Omental fat pad (tissue), 4 donors: ENCODE measurements around the gene TUBGCP6. TPM values are rescaled to one million over a fixed set of nuclear protein-coding genes. Genes with fewer than 3 reads are reported as not detected.
A peak's percentile ranks its signal among the peaks of the same experiment; 100 is the strongest.

ENCODE experiments used
- ATAC-seq: fragments of 150-250 bp; one replicate; pipeline ENCODE4 v1.9.1; 2016; ENCODE audit warnings: mild to moderate bottlenecking, moderate library complexity; ENCODE audit not compliant: low FRiP score
- DNase-seq: peaks from one replicate; pipeline ENCODE4 v3.0.0-alpha.2; 2019; ENCODE audit warnings: low spot score
- total RNA-seq, 4 donors: library from RNA; depleted of rRNA; stranded (reverse); fragments of >200 nt; gene quantifications; one replicate each; pipeline ENCODE4 v1.1.0, GENCODE V29; 2016
- TF ChIP-seq, protein P1 (sequence below), 3 donors: fragments of 450-650 bp; IDR thresholded peaks; one replicate each; pipeline ENCODE4 v1.5.1; 2016 to 2017; ENCODE audit warnings: antibody characterized with exemption in 3 of 3, mild to moderate bottlenecking in 3 of 3, moderate library complexity in 2 of 3

Gene TUBGCP6
- total RNA-seq, 4 donors from 2014 or later, result 32.7 to 52.2 (median 33.5) TPM

DNA sequence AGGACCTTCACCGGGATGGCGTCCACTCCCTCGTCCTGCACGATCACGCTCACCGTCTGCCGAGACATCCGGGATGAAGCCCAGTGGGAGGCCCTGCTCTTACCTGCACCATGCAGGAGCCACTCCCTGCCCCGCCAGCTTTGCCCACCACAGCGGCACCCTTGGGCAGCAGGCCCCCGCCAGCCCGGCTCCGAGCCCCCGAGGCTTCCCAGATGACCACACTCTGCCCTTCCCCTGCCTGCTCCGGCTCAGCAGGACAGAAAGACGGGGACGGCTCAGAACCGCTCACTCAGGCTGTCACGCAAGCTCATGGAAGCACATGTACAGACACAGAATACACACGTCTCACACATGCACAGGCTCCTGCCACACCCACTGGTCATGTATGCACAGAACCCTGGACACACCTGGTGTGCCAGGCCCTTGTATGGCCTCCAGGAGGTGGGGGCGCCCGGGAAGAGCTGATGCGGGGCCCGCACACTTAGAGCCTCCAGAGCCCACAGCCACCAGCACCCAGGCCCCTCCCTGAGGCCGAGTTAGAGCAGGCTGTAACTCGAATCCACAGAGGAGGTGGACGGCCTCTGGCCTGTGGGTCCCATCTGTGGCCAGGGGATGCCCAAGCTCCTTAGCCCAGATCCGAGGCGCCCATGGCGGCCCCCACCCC is 34.3 kb upstream of the TUBGCP6 start:
- ATAC-seq (no peak), DNase-seq (no peak)
- TF ChIP-seq, protein P1, sequence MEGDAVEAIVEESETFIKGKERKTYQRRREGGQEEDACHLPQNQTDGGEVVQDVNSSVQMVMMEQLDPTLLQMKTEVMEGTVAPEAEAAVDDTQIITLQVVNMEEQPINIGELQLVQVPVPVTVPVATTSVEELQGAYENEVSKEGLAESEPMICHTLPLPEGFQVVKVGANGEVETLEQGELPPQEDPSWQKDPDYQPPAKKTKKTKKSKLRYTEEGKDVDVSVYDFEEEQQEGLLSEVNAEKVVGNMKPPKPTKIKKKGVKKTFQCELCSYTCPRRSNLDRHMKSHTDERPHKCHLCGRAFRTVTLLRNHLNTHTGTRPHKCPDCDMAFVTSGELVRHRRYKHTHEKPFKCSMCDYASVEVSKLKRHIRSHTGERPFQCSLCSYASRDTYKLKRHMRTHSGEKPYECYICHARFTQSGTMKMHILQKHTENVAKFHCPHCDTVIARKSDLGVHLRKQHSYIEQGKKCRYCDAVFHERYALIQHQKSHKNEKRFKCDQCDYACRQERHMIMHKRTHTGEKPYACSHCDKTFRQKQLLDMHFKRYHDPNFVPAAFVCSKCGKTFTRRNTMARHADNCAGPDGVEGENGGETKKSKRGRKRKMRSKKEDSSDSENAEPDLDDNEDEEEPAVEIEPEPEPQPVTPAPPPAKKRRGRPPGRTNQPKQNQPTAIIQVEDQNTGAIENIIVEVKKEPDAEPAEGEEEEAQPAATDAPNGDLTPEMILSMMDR (IDR thresholded peaks at IDR 0.05), result no peak

DNA sequence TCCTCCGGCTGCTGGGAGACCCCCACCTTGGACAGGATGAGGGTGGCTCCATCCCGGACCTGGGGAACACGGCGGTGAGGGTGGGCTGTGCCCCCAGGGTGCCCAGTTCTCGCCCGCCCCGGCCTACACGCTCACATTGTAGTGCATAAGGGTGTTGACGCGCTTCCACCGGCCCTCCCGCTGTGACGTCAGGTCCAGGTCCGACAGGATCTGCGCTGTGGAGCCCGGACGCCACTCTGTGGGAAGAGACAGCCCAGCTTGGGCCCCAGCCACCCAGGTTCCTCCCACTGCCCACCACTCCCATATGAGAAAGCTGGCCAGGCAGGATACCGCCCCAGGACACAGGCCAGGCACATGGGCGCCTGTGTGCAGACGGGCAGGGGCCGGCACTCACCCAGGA is 33.6 kb upstream of the TUBGCP6 start:
- TF ChIP-seq, protein P1 (IDR thresholded peaks at IDR 0.05), result no peak
- DNase-seq (no peak), ATAC-seq (no peak)

DNA sequence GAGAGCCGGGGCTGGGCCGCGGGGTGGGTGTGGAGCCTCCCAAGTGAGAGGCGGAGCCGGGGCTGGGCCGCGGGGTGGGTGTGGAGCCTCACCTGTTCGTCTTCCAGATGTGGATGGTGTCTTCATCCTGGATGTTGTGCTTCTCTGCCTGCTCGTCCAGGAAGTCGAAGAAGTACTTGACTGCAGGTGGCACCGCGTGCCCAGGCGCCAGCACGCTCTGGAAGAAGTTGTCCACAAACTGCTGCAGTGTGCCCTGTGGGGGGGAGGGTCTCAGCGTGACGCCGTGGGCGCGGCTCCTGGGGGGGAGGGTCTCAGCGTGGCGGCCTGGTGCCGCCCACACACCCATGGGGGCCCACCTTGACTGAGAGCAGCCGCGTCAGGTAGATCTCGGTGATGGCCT is 32.9 kb upstream of the TUBGCP6 start:
- DNase-seq, result no peak
- ATAC-seq, result no peak
- TF ChIP-seq, protein P1 (IDR thresholded peaks at IDR 0.05), result no peak

DNA sequence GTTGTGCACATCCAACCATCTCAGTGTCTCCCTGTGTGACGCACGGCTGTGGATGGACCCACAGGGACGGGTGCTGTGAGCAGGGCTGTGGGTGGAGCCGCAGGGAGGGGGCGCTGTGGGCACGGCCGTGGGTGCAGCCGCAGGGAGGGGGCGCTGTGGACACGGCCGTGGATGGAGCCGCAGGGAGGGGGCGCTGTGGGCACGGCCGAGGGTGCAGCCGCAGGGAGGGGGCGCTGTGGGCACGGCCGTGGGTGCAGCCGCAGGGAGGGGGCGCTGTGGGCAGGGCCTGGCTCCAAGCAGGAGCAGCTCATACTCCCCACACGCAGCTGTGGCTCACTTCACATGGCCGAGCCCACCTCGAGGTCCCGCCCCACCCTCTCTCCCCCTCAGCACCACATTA is 31.3 kb upstream of the TUBGCP6 start:
- ATAC-seq (peak; percentile 58), DNase-seq (no peak)
- TF ChIP-seq, protein P1 (IDR thresholded peaks at IDR 0.05), result no peak

DNA sequence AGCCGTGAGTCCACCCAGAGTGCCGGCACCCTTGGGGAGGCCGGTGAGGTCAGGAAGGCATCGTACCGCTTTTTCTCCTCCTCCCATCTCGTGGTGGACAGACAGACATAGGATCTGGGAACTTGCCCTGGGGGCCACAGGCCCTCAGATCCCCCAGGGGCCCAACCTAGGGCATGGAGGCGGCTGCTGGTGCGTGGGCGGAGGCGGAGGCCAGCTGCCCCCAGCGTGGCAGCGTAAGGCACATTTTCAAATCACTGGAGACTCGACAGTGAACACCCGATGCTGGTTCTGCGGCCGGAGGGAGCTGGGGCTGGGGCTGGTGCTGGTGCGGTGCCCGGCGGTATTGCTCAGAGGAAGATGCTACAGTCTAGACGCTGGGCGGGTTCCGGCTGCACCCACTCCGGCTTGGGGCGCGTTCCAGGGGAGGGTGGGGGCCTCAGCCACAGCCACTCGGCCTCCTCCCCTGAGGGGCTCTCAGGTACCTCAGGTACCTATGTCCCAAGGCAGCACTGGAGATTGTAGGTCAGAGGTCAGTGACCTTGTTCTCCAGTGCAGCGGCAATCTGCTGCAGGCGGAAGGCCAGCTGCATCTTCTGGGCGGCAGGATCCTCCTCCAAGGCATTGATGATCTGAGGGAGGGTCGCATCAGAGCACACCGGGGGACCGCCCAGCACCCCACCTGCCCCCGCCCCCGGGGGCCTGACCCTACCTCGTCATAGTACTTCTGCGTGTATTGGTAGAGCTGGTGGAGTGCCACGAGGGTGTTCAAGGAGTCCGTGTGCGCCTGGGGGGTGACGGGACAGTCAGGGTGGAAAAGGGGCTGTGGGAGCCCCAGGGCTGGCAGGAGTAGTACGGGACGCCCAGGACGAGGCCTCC is 30.6 kb upstream of the TUBGCP6 start:
- ATAC-seq (no peak), DNase-seq (no peak)
- TF ChIP-seq, protein P1 (IDR thresholded peaks at IDR 0.05), result no peak

DNA sequence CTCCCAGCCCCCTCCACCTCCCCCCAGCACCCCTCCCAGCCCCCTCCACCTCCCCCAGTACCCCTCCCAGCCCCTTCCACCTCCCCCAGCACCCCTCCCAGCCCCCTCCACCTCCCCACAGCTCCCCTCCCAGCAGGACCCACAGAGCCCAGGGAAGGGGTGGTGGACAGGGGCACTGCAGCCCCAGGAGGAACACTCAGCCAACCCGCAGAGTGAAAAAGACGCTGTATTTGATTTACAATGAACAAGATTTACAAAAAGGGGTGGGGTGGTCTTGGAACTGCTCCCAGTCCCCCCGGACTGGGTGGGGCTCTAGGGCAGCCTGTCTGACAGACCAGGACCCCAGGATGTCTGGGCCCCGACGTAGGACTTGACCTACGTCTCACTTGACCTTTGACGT is 29.9 kb upstream of the TUBGCP6 start:
- TF ChIP-seq, protein P1 (IDR thresholded peaks at IDR 0.05), result no peak
- DNase-seq, result no peak
- no peak for ATAC-seq
